Retinal pigment epithelial cell (primary cell): ENCODE measurements around the gene ING1.

Experiments
- DNase-seq: peaks from one replicate; pipeline ENCODE4 v3.0.0-alpha.2; 2010; ENCODE audit warnings: low read depth
- H3K4me3 ChIP-seq: 2 replicates; pipeline ENCODE4 v1.5.1; 2011; ENCODE audit warnings: mild to moderate bottlenecking, low read length, control low read depth, moderate library complexity
- CTCF ChIP-seq: conservative IDR thresholded peaks from 2 replicates; pipeline ENCODE4 v1.5.1; 2011; ENCODE audit warnings: low read depth, low read length, control low read depth, inconsistent platforms

Gene ING1

GRCh38 chr13:110746438-110746837, 32.9 kb downstream of the ING1 start:
- DNase-seq: peak; percentile 2
- no peak overlapping the region for H3K4me3 ChIP-seq
- TF ChIP-seq CTCF: no peak

GRCh38 chr13:110748271-110748670, 34.8 kb downstream of the ING1 start:
- TF ChIP-seq CTCF: no peak
- DNase-seq: no peak
- H3K4me3 ChIP-seq: no peak overlapping the region

- peak; percentile 95 for DNase-seq
- no peak overlapping the region for H3K4me3 ChIP-seq
Observed at GRCh38 chr13:110756219-110756631, 42.7 kb downstream of the ING1 start.

GRCh38 chr13:110757296-110757695, 43.8 kb downstream of the ING1 start:
- DNase-seq: no peak
- H3K4me3 ChIP-seq: no peak overlapping the region
- TF ChIP-seq CTCF: no peak

More at GRCh38 chr13:110756219-110756631, 42.7 kb downstream of the ING1 start:
- no peak for TF ChIP-seq CTCF

GRCh38 chr13:110758195-110758805, 44.8 kb downstream of the ING1 start:
- no peak overlapping the region for H3K4me3 ChIP-seq
- TF ChIP-seq CTCF: no peak
- peak; percentile 37 for DNase-seq

- no peak overlapping the region for H3K4me3 ChIP-seq
- no peak for DNase-seq
- TF ChIP-seq CTCF: no peak
Observed at GRCh38 chr13:110759710-110760109, 46.2 kb downstream of the ING1 start.

- no peak for DNase-seq
- H3K4me3 ChIP-seq: no peak overlapping the region
- TF ChIP-seq CTCF: no peak
Observed at GRCh38 chr13:110760611-110761010, 47.1 kb downstream of the ING1 start.
